Measurements from ENCODE around the gene XYLT1. TPM values are rescaled to one million over a fixed set of nuclear protein-coding genes. Genes with fewer than 3 reads are reported as not detected.

The XYLT1 gene
- total and polyA plus RNA-seq, 10 of the 15 experiments (the other 5 are each of a cell fraction or from before 2014, with no cell fraction given): 0.88 to 14.8 (median 5.8) TPM

DNA sequence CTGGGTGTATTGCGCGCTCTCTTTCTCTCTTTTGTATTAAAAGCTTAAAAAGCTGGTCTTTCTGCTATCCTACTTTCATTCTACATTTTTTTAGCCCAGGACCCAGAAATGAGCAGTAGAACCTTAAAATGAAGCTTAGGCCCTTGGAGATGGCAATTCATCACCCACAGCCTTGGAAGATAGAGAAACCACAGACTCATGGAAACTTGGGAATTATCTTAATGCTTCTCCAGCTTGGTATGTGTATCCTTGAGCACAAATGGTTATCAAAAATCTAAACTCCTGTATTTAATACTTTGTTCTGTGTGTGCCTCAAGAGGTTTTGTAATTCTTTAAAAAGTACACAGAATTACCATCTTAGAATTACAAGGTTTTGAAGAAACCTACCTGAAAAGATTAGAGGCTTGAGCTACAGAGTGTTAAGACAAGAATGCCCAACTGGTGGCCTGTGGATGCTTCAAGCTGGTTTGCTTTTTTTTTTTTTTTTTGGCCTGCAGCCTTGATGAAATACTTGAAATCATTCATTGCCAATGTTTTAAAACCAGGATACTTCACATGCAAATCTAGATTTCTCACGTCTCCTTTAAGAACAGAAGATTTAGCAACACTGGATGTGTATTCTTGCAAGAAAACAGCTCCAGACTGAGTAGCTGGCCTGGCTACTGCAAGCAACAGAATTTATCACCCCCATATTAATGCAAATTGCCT is 105.0 kb downstream of the XYLT1 start:
- no TSS peak for BruUV-seq (replicated peaks)
- ATAC-seq: no peak
- ChIA-PET CTCF (interaction anchor here (0.6 to 2.7 kb wide), 10 partner anchors 11 to 104 kb away, joined by 3 to 10 read pairs (median 4); no protein-coding TSS in a partner anchor), RAD21 (ENCODE audit: unreplicated experiment) (interaction anchor here (1.0 to 2.3 kb wide), 9 partner anchors 9 to 64 kb away, joined by 3 to 15 read pairs (median 5); no protein-coding TSS in a partner anchor), SMC1A (ENCODE audit: uncharacterized antibody, unreplicated experiment) (interaction anchor here (0.7 to 22.0 kb wide), 19 partner anchors 9 to 114 kb away, joined by 3 to 303 read pairs (median 5); no protein-coding TSS in a partner anchor), POLR2A (interaction anchor here (0.6 to 3.3 kb wide), 10 partner anchors 9 to 329 kb away, joined by 3 to 17 read pairs (median 4); no protein-coding TSS in a partner anchor)
- Histone ChIP-seq H3K79me2 (ENCODE audit: control insufficient read depth, insufficient read depth, low read length) (no peaks in the 10 kb centered on the region), H4K20me1 (ENCODE audit: control insufficient read depth, insufficient read depth) (no peaks in the 10 kb centered on the region), H3K27ac (ENCODE audit: control insufficient read depth, insufficient read depth) (no peak overlapping the region), H3K36me3 (ENCODE audit: control insufficient read depth in 2 of 2, insufficient read depth in 2 of 2, low read length in 1 of 2) (no peaks in the 10 kb centered on the region), H3K27me3 (replicated peaks in 1 of 2; ENCODE audit: control insufficient read depth in 2 of 2, insufficient read depth in 2 of 2, low read length in 1 of 2) (no peaks in the 10 kb centered on the region), H2AFZ (ENCODE audit: control insufficient read depth, low read depth, low read length) (no peak overlapping the region), H3K9ac (ENCODE audit: control insufficient read depth, insufficient read depth, low read length) (no peak overlapping the region), H3K4me3 (no peak overlapping the region), H3K4me2 (ENCODE audit: control insufficient read depth, insufficient read depth) (0 out of 2 replicates have a peak overlapping the region, but pooled peaks have one; percentile 15), H3K9me3 (replicated peaks; ENCODE audit: control insufficient read depth, insufficient read depth, low read length) (no peaks in the 10 kb centered on the region), H3K4me1 (ENCODE audit: control insufficient read depth, insufficient read depth, low read length) (peaks cover 48% of the 10 kb centered on the region)
- no peak for DNase-seq (ENCODE audit: low read depth, low spot score)
- intact Hi-C loops (cut with micrococcal nuclease; ENCODE audit: unreplicated experiment): loop anchor here (5.0 kb wide), 2 partner anchors 37 to 102 kb away; no protein-coding TSS in a partner anchor
- FAIRE-seq: no peak
- 67% methylated on average over 3 of the region's 3 CpGs for WGBS (ENCODE audit: insufficient coverage, insufficient replicate concordance, low lambda C conversion rate, missing lambda C conversion rate)
- in situ Hi-C loops (cut with MboI): no loop called here
- TF ChIP-seq SMAD5 (IDR thresholded peaks at IDR 0.05; ENCODE audit: low read depth) (no peak), KAT2A (conservative IDR thresholded peaks at IDR 0.05; ENCODE audit: control insufficient read depth, low read depth, low read length) (no peak), EZH2 (IDR thresholded peaks at IDR 0.05; ENCODE audit: borderline replicate concordance, control insufficient read depth, low read depth, low read length) (no peak), ZZZ3 (IDR thresholded peaks at IDR 0.05; ENCODE audit: control insufficient read depth, insufficient read length, low read depth) (no peak), SMARCA5 (IDR thresholded peaks at IDR 0.05) (no peak), CREM (IDR thresholded peaks at IDR 0.05; ENCODE audit: low read depth) (no peak), POLR2AphosphoS5 (IDR thresholded peaks at IDR 0.05; ENCODE audit: low read length) (no peak)
- TF ChIP-seq, protein P1, sequence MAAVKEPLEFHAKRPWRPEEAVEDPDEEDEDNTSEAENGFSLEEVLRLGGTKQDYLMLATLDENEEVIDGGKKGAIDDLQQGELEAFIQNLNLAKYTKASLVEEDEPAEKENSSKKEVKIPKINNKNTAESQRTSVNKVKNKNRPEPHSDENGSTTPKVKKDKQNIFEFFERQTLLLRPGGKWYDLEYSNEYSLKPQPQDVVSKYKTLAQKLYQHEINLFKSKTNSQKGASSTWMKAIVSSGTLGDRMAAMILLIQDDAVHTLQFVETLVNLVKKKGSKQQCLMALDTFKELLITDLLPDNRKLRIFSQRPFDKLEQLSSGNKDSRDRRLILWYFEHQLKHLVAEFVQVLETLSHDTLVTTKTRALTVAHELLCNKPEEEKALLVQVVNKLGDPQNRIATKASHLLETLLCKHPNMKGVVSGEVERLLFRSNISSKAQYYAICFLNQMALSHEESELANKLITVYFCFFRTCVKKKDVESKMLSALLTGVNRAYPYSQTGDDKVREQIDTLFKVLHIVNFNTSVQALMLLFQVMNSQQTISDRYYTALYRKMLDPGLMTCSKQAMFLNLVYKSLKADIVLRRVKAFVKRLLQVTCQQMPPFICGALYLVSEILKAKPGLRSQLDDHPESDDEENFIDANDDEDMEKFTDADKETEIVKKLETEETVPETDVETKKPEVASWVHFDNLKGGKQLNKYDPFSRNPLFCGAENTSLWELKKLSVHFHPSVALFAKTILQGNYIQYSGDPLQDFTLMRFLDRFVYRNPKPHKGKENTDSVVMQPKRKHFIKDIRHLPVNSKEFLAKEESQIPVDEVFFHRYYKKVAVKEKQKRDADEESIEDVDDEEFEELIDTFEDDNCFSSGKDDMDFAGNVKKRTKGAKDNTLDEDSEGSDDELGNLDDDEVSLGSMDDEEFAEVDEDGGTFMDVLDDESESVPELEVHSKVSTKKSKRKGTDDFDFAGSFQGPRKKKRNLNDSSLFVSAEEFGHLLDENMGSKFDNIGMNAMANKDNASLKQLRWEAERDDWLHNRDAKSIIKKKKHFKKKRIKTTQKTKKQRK (IDR thresholded peaks at IDR 0.05; ENCODE audit: low read depth, low read length): no peak
- TF ChIP-seq, protein P2, sequence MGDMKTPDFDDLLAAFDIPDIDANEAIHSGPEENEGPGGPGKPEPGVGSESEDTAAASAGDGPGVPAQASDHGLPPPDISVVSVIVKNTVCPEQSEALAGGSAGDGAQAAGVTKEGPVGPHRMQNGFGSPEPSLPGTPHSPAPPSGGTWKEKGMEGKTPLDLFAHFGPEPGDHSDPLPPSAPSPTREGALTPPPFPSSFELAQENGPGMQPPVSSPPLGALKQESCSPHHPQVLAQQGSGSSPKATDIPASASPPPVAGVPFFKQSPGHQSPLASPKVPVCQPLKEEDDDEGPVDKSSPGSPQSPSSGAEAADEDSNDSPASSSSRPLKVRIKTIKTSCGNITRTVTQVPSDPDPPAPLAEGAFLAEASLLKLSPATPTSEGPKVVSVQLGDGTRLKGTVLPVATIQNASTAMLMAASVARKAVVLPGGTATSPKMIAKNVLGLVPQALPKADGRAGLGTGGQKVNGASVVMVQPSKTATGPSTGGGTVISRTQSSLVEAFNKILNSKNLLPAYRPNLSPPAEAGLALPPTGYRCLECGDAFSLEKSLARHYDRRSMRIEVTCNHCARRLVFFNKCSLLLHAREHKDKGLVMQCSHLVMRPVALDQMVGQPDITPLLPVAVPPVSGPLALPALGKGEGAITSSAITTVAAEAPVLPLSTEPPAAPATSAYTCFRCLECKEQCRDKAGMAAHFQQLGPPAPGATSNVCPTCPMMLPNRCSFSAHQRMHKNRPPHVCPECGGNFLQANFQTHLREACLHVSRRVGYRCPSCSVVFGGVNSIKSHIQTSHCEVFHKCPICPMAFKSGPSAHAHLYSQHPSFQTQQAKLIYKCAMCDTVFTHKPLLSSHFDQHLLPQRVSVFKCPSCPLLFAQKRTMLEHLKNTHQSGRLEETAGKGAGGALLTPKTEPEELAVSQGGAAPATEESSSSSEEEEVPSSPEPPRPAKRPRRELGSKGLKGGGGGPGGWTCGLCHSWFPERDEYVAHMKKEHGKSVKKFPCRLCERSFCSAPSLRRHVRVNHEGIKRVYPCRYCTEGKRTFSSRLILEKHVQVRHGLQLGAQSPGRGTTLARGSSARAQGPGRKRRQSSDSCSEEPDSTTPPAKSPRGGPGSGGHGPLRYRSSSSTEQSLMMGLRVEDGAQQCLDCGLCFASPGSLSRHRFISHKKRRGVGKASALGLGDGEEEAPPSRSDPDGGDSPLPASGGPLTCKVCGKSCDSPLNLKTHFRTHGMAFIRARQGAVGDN (IDR thresholded peaks at IDR 0.05): no peak
- TF ChIP-seq, protein P3, sequence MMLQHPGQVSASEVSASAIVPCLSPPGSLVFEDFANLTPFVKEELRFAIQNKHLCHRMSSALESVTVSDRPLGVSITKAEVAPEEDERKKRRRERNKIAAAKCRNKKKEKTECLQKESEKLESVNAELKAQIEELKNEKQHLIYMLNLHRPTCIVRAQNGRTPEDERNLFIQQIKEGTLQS (IDR thresholded peaks at IDR 0.05; ENCODE audit: borderline replicate concordance, extremely low read depth, low read depth, low read length): no peak
- TF ChIP-seq, protein P4, sequence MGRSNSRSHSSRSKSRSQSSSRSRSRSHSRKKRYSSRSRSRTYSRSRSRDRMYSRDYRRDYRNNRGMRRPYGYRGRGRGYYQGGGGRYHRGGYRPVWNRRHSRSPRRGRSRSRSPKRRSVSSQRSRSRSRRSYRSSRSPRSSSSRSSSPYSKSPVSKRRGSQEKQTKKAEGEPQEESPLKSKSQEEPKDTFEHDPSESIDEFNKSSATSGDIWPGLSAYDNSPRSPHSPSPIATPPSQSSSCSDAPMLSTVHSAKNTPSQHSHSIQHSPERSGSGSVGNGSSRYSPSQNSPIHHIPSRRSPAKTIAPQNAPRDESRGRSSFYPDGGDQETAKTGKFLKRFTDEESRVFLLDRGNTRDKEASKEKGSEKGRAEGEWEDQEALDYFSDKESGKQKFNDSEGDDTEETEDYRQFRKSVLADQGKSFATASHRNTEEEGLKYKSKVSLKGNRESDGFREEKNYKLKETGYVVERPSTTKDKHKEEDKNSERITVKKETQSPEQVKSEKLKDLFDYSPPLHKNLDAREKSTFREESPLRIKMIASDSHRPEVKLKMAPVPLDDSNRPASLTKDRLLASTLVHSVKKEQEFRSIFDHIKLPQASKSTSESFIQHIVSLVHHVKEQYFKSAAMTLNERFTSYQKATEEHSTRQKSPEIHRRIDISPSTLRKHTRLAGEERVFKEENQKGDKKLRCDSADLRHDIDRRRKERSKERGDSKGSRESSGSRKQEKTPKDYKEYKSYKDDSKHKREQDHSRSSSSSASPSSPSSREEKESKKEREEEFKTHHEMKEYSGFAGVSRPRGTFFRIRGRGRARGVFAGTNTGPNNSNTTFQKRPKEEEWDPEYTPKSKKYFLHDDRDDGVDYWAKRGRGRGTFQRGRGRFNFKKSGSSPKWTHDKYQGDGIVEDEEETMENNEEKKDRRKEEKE (IDR thresholded peaks at IDR 0.05): no peak

Data from GM12878 (cell line).